ENCODE data around the gene RBM39.
"Not testable (repeated sequence)": the region's sequence is repeated elsewhere in the genome, so short reads cannot be mapped to it uniquely, and the experiment has no call there.

The RBM39 gene

GRCh38 chr20:35741892-35742740, at the start of gene RBM39:
TSS of gene RBM39 (minus strand) at chr20:35742260. CDS start at chr20:35740874, 1,386 bp downstream.
- peak; percentile 97 to 100 for DNase-seq (ENCODE audit: low read depth in 1 of 2, low spot score in 1 of 2)

- no peak for DNase-seq (ENCODE audit: low read depth in 1 of 2, low spot score in 1 of 2)
Measured at GRCh38 chr20:35791821-35792220, 49.8 kb upstream of the RBM39 start.

DNA sequence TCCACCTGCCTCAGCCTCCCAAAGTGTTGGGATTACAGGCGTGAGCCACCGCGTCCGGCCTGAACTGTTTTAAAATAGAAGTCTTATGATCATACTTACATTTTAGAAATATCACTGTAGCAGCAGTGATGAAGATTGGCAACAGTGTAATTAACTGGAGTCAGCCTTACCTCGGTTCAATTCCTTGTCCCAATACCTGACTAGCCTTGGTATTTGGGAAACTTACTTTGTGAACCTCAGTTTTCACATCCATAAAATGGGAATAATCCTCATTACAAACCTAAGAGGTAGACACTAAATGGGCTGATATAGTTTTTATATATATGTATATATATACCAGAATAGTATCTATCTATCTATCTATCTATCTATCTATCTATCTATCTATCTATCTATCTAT, 49.0 kb upstream of the RBM39 start:
- no peak for DNase-seq (ENCODE audit: low read depth in 1 of 2, low spot score in 1 of 2)

DNA sequence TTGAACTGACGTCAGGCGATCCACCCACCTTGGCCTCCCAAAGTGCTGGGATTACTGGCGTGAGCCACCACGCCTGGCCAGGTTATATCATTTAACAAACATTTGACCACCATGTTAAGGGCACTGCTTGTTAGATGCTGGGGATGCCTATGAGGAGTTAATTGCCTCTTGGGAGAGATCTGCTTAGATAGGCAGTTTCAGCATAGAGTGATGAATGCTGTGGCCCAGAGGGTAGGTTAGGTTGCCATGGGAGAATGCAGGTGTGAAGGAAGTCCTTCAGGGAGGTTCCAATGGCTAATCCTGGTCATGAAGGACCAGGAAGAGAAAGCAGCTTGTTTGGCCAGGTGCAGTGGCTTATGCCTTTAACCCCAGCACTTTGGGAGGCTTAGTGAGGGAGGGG, 46.7 kb upstream of the RBM39 start:
- DNase-seq (ENCODE audit: low read depth in 1 of 2, low spot score in 1 of 2): no peak

DNA sequence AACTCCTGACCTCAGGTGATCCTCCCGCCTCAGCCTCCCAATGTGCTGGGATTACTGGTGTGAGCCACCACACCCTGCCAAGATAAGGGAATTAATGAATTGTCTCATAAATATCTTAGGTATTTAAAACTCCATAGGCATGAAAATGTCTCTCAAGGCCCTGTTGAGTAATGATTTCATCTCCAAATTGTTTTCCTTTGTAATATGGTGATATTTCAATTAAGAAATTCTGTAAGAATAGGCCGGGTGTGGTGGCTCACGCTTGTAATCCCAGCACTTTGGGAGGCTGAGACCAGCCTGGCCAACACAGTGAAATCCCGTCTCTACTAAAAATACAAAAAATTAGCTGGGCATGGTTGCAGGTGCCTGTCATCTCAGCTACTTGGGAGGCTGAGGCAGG, 43.5 kb upstream of the RBM39 start:
- not testable (repeated sequence) for DNase-seq (ENCODE audit: low read depth in 1 of 2, low spot score in 1 of 2)

DNA sequence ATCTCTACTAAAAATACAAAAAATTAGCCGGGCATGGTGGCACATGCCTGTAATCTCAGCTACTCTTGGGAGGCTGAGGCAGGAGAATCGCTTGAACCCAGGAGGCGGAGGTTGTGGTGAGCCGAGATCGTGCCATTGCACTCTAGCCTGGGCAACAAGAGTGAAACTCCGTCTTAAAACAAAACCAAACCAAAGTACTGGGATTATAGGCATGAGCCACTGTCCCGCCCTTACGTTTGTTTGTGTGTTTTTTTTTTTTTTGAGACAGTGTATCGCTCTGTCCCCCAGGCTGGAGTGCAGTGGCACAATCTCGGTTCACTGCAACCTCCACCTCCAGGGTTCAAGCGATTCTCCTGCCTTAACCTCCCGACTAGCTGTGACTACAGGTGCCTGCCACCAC, 41.8 kb upstream of the RBM39 start:
- not testable (repeated sequence) for DNase-seq (ENCODE audit: low read depth in 1 of 2, low spot score in 1 of 2)

DNA sequence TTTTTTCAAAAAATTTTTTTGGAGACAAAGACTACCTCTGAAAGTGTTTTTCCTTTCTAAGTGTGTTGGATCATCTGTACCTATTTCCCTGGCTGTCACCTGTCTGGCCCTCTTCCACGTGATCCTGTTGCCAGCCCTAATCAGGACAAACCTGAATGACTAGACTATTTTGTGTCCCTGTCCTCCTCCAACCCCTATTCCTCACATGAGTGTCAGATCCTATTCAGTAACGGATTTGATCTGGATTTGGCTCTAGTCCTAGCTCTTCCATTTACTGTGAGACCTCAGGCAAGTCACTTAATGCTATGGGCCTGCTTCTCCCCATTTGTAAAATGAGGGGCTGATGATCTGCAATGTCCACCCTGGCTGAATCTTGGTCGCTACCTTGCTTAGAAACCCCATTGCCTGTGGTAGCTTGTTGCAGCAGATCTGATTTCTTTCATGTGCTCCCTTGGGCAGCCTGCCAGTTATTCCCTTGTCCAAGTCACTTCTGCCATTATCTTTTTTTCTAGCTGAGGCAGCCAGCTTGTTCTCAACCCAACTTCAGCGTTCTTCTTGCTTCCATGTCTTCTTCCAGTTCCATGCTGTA, 34.5 kb upstream of the RBM39 start:
- no peak for DNase-seq (ENCODE audit: low read depth in 1 of 2, low spot score in 1 of 2)

DNA sequence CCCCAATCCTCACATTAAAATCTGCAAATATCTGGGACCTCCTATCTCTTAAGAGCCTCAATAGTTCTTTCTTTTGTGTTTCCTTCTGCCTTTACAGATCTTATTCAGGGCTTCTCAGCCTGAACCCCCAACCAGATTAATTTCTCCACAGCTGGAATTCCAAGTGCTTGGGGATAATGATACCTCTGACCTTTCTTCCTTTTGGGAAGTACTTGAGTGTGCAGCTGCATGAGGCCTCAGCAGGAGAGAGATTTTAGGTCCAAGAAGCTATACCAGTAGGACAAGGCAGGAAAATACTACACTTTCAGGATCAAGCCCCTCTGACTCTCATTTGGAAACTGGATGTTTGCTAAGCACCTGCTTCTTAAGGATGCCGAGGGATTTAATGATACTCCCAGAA, 32.3 kb upstream of the RBM39 start:
- no peak for DNase-seq (ENCODE audit: low read depth in 1 of 2, low spot score in 1 of 2)

- no peak for DNase-seq (ENCODE audit: low read depth in 1 of 2, low spot score in 1 of 2)
Measured at GRCh38 chr20:35773154-35773751, 31.2 kb upstream of the RBM39 start.

DNA sequence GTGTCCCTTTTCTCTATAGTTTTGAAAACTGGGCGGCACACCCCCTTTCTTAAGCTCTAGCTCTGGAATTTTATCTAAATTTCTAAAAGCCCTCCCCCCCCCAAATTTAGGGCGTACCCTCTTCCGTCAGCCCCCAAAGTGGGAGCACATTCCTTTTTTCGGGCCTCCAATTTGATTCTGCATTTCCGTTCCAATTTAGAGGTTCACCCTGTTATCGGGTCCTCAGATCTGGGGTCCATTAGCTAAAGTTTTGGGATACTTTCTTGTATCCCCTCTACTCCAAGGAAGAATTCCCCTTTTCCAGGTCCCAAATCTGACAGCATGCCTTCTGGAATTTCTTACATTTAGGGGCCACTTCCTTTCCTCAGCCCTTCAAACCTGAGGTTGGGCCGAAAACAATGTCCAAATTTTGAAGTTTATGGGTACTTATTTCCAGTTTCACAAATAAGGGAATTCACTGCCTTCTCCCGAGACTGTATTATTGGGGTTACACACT, 30.6 kb upstream of the RBM39 start:
- no peak for DNase-seq (ENCODE audit: low read depth in 1 of 2, low spot score in 1 of 2)

DNA sequence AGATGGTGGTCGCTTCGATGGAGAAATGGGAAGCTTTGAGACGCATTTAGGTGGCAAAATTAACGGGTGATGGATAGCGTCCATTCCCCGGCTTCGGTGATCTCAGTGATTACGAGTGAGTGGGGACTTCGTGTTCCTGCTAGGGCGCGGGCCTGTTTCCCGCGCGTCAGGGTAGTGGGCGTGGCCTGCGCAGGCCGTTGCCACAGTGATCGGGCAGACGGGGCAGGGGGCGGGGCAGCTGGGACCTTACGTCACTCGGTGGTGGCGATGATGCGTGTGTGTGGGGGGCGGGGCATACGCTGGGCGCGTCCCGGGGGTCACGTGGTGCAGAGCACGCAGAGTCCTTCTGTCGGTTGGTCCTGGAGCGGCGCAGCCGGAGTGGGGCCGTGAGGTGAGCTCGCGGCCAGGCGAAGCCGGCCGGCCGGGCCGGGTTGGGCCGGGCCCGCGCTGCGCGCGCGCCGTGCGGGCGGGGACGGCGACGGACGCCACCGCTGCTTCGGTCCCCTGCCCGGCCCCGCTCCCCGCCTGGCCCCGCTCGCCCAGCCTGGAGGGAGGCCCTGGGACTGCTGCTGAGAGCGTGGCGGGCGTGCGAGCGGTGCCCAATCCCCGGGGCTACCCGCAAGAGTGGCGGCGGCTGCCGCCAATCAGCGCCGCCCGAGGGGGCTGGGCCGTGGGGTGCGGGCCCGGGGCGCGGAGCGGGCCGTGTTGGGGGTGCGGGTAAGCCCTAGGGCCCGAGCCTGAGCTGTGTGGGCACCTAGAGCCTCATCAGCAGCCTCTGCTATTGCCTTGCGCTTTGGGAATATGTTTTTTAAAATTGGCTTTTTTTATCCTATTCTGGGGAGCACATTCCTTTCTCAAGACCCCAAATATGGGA, 29.9 kb upstream of the RBM39 start, which contains the start of gene PHF20:
Gene PHF20 (plus strand): TSS at position 327 of the 874 bp plus-strand sequence. CDS start 29,508 bp downstream, outside the sequence.
- DNase-seq (ENCODE audit: low read depth in 1 of 2, low spot score in 1 of 2): peak; percentile 99

- DNase-seq (ENCODE audit: low read depth in 1 of 2, low spot score in 1 of 2): peak in 1 of 2 donors; percentile 7
Measured at GRCh38 chr20:35771367-35771688, 29.3 kb upstream of the RBM39 start.

- DNase-seq (ENCODE audit: low read depth in 1 of 2, low spot score in 1 of 2): peak in 1 of 2 donors; percentile 23
Measured at GRCh38 chr20:35768731-35769664, 26.9 kb upstream of the RBM39 start.

- peak in 1 of 2 donors; percentile 58 for DNase-seq (ENCODE audit: low read depth in 1 of 2, low spot score in 1 of 2)
Measured at GRCh38 chr20:35767683-35768481, 25.8 kb upstream of the RBM39 start.

- DNase-seq (ENCODE audit: low read depth in 1 of 2, low spot score in 1 of 2): no peak
Measured at GRCh38 chr20:35766843-35767242, 24.8 kb upstream of the RBM39 start.

DNA sequence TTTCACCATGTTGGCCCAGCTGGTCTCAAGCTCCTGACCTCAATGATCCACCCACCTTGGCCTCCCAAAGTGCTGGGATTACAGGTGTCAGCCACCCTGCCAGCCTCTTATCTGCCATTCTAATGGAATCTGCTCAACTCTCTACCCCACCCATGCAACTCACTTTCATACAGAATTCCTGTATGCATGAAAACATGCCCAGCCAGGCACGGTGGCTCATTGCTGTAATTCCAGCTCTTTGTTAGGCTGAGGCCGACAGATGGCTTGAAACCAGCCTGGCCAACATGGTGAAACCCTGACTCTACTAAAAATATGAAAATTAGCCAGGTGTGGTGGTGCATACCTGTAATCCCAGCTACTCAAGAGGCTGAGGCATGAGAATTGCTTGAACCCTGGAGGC, 22.9 kb upstream of the RBM39 start:
- DNase-seq (ENCODE audit: low read depth in 1 of 2, low spot score in 1 of 2): not testable (repeated sequence)

- no peak for DNase-seq (ENCODE audit: low read depth in 1 of 2, low spot score in 1 of 2)
Measured at GRCh38 chr20:35762461-35762860, 20.4 kb upstream of the RBM39 start.

GRCh38 chr20:35761548-35761947, 19.5 kb upstream of the RBM39 start:
- DNase-seq (ENCODE audit: low read depth in 1 of 2, low spot score in 1 of 2): not testable (repeated sequence)

DNA sequence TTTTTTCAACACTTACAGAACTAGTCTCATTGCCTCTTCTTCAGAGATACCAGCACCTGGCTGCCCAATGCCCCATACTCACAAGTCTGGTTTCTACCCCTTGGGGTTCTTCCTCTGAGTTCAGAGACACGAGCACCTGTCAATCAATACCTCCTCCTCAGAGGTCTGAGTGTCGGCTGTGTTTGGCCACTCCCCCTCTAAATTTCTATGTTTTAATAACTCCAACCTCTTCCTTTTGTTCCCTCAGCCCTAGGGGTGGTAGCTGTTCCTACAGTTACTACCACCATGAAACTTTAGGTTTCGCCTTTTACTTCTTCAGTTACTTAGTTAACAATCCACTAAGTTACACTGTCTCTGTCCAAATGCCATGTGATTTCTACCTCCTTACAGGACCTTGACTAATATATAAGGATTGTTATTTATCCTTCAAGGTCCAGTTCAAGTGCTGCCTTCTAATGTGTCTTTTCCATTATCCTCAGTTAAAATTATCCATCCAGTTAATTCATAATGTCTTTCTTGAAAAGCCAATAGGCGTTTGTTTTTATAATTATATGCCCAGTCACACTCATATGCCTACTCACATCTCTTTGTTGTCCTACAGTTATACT, 15.1 kb upstream of the RBM39 start:
- no peak for DNase-seq (ENCODE audit: low read depth in 1 of 2, low spot score in 1 of 2)

Measured in activated CD4-positive, alpha-beta T cell treated with anti-CD3 and anti-CD28 coated beads, Interleukin-2, amount 50 U/mL, for 24 hours (primary cell).